Measurements from ENCODE around the gene OR9Q1.

Gene OR9Q1, protein sequence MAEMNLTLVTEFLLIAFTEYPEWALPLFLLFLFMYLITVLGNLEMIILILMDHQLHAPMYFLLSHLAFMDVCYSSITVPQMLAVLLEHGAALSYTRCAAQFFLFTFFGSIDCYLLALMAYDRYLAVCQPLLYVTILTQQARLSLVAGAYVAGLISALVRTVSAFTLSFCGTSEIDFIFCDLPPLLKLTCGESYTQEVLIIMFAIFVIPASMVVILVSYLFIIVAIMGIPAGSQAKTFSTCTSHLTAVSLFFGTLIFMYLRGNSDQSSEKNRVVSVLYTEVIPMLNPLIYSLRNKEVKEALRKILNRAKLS

DNA sequence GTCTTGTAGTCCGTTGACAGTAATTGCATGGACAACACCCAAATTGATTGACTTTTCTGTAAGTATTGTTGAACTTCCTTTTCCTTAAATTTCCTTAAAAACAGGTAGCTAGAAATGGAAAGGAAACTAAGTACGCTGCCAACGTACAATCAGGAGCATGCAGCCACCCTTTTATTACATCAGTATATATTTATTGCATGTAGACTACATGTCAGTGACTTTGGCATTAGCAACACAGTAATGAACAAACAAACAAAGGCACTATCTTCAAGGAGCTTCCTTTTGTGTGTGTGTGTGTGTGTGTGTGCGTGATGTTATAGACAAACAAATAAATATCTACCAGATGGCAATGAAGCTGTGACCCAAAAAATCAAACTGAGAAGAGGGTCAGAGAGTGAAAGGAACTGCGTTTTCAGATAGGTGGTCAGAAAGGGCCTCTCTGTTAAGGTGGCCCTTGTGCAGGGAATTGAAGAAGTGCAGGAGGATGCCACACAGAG, at the start of gene OR9Q1:
OR9Q1 (plus strand) TSS at position 447 of the 497 bp plus-strand sequence. CDS start 155,564 bp downstream, outside the sequence.
- DNase-seq (ENCODE audit: low read depth, low spot score), result no peak
- TF ChIP-seq, protein P1, sequence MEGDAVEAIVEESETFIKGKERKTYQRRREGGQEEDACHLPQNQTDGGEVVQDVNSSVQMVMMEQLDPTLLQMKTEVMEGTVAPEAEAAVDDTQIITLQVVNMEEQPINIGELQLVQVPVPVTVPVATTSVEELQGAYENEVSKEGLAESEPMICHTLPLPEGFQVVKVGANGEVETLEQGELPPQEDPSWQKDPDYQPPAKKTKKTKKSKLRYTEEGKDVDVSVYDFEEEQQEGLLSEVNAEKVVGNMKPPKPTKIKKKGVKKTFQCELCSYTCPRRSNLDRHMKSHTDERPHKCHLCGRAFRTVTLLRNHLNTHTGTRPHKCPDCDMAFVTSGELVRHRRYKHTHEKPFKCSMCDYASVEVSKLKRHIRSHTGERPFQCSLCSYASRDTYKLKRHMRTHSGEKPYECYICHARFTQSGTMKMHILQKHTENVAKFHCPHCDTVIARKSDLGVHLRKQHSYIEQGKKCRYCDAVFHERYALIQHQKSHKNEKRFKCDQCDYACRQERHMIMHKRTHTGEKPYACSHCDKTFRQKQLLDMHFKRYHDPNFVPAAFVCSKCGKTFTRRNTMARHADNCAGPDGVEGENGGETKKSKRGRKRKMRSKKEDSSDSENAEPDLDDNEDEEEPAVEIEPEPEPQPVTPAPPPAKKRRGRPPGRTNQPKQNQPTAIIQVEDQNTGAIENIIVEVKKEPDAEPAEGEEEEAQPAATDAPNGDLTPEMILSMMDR (IDR thresholded peaks at IDR 0.05; ENCODE audit: insufficient read depth, low read length, missing control alignments), result no peak
- ChIA-PET CTCF (no interaction called here), POLR2A (no interaction called here)
- no peak within 1 kb of the TSS for H3K4me3 ChIP-seq (ENCODE audit: low read depth, low read length)

DNA sequence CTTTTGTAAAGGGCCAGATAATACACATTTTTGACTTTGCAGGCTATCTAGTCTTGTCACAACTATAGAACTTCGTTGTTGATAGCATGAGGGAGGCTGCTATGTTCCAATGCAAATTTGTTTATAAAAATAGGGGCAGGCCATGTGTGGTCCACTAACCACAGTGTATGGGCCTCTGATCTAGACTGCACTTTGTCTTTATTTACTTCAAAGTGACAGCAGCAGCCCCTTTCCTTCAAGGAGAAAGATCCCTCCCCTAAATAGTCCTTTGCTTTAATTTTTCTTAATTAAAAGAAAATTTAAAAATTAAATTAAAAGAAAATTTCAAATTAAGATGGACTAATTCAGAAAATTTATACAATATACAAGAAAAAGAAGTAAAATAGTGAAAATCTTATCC, 49.5 kb upstream of the OR9Q1 start:
- POLR2A ChIA-PET, result no interaction called here
- H3K4me3 ChIP-seq (ENCODE audit: low read depth, low read length), result no peak overlapping the region
- CTCF ChIA-PET, result no interaction called here
- DNase-seq (ENCODE audit: low read depth, low spot score), result no peak
- TF ChIP-seq, protein P1 (IDR thresholded peaks at IDR 0.05; ENCODE audit: insufficient read depth, low read length, missing control alignments), result no peak

DNA sequence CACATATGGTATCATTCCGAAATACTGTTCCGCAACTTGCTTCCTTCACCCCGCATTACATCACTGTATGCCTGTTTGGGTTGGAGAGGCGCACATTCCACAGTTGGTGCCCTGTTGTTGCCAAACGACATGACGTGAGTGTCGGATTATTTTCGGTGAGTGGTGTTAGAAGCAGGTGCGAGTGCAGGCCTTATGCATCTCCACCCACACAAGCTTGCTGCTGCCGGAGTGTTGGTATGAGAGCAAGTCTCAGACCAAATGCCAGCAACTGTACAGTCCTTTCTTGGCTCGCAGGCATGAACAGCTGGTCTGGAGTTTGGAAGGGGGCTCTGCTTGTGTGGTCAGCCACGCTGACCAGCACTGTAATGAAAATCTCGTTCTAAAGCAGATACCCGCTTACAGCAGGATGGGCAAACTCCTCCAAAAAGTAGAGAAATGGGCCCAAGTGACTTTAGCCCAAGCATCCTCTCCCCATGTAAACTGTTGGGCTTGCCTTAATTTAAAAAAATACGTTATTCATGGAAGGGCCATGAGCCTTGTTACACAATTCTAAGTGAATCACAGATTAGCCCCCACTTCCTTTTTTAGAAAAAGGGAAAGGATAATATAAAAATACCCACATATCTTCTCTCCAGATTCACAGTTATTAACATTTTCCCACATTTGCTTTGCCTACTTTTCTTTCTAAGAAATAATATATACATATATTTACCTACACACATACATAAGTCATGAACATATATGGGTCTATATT, 48.7 kb upstream of the OR9Q1 start:
- DNase-seq (ENCODE audit: low read depth, low spot score), result no peak
- ChIA-PET CTCF (no interaction called here), POLR2A (no interaction called here)
- TF ChIP-seq, protein P1 (IDR thresholded peaks at IDR 0.05; ENCODE audit: insufficient read depth, low read length, missing control alignments), result no peak
- no peak overlapping the region for H3K4me3 ChIP-seq (ENCODE audit: low read depth, low read length)

DNA sequence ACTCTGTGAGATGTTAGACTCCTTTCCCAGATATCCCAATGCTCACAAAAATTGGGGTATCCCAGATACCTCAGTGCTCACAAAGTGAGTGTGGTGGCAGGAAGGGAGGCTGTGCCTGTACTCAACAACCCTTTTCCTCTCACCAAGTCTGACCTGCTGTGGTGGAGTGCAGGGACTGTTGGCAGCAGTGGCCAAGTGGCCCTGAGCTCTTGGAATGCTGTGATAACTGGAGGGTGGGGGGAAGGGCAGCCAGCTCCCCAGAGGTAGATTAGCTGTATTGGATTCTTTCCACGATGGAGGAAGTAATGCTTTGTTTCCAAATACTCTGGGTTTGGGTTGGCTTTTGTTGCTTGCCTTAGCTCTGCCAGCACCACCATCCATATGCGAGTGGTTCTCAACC, 46.0 kb upstream of the OR9Q1 start:
- POLR2A ChIA-PET, result no interaction called here
- CTCF ChIA-PET, result no interaction called here

DNA sequence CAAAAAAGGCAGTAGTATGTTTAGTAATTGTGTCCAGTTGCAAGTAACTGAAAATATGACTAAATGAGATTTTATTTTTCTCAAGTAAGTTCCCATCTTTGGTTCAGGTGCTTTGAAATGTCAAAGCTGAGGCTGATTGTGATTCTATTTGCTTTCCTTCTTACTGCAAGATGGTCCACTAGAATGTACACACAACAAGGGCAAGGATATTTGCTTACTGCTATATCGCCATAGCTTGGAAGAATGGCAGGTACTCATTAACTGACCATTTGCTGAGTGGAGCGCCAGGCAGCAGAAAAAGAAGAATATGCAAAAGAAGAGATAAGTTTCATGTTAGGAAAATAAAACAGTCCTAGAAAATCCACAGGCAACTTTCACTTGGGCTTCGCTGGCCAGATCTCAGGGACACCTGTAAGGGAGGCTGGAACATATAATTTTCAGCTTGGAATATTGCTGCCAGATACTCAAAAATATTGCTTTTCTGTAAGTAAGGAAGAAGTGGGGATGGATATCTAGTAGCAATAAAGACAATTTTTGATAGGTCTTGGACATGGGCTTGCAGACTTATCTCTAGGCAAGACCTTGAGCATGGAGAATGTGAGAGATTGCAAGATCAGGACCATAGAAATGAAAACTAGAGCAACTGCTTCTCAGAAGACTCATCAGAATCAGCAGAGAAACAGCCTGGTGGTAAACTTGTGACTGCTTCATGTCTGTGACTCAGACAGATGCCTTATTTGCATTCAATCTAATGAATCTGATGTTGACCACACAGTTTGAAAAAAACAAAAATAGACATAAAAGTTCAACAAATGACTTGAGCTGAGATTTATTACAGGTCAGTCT, 44.8 kb upstream of the OR9Q1 start:
- CTCF ChIA-PET, result no interaction called here
- POLR2A ChIA-PET, result no interaction called here

More for the DNA sequence above, 46.0 kb upstream of the OR9Q1 start:
- no peak overlapping the region for H3K4me3 ChIP-seq (ENCODE audit: low read depth, low read length)
- no peak for DNase-seq (ENCODE audit: low read depth, low spot score)
- TF ChIP-seq, protein P1 (IDR thresholded peaks at IDR 0.05; ENCODE audit: insufficient read depth, low read length, missing control alignments), result no peak

More for the DNA sequence above, 44.8 kb upstream of the OR9Q1 start:
- TF ChIP-seq, protein P1 (IDR thresholded peaks at IDR 0.05; ENCODE audit: insufficient read depth, low read length, missing control alignments), result no peak
- no peak overlapping the region for H3K4me3 ChIP-seq (ENCODE audit: low read depth, low read length)
- DNase-seq (ENCODE audit: low read depth, low spot score), result no peak
